Gastrocnemius medialis (tissue), 4 donors: ENCODE results near the gene PDE3B.

Source experiments
- CTCF ChIP-seq, 5 experiments: fragments of 450-650 bp in 3 of 5; fragments of 200-600 bp in 2 of 5; sonication (generic) in 2 of 5; IDR thresholded peaks in 4 of 5; conservative IDR thresholded peaks in 1 of 5; 1 replicate in 4 of 5; 2 replicates in 1 of 5; pipeline ENCODE4 v1.5.1; 2016 to 2019; ENCODE audit warnings: antibody characterized with exemption in 5 of 5, mild to moderate bottlenecking in 3 of 5, moderate library complexity in 3 of 5
- POLR2A ChIP-seq, 2 donors: fragments of 450-650 bp; IDR thresholded peaks; one replicate each; pipeline ENCODE4 v1.6.1; 2017; ENCODE audit warnings: antibody characterized with exemption in 2 of 2, mild to moderate bottlenecking in 2 of 2, moderate library complexity in 2 of 2

GRCh38 chr11:14700593-14700992, 57.0 kb downstream of the PDE3B start:
- TF ChIP-seq POLR2A (IDR thresholded peaks at IDR 0.05) (no peak), CTCF (IDR thresholded peaks at IDR 0.05 in 4 of 5, conservative IDR thresholded peaks at IDR 0.05 in 1 of 5) (no peak)
